Activated CD8-positive, alpha-beta memory T cell treated with anti-CD3 and anti-CD28 coated beads, Interleukin-2, amount 50 U/mL, for 48 hours (primary cell): ENCODE results near the gene SSTR5.

Experiments
- DNase-seq: peaks from one replicate; pipeline ENCODE4 v3.0.0-alpha.2; 2020

Gene SSTR5

DNA sequence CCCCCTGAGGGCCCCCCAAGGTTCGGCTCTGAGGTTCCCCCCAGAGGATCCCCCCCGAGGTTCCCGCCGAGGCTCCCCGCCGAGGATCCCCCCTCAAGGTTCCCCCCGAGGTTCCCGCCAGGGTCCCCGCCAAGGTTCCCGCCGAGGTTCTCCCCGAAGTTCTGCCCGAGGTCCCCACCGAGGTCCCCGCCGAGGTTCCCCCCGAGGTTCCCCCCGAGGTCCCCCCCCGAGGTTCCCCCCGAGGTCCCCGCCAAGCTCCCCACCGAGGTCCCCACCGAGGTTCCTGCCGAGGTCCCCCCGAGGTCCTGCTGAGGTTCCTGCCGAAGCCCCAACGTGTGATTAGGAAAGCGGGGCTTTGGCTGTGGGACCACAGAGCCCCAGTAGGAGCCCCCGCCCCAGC lies 32.2 kb upstream of the SSTR5 start:
- DNase-seq: no peak

DNA sequence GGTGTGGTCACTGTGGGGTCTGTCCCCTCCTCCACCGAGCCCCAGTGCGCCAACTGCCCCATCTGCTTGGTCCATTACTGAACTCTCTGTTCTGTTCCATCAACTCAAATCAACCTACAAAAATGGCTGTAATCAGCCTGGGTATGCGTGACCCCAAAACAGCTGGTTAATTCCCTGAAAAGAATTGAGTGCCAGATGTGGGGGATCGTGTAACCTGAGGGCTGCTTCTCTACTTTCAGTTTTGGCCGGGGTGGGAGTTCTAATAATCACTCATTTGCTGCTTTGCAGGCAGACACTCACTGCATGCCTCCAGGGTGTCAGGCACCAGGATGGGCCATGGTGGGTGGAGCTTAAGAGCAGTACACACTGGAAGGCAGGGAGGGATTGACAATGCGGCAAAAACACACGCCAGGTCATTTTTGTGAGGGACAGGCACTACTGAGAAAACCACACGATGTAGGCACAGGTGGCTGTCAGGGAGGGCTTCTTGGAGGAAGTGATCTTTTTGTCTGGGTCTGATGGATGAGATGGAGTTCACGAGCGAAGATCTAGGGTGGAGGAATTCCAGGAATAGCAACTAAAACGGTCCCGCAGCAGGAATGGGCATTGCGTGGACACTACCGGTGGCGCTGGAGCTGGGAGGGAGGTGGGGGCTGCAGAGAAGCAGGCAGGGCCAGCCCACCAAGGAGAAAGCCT lies 30.4 kb upstream of the SSTR5 start:
- no peak for DNase-seq

DNA sequence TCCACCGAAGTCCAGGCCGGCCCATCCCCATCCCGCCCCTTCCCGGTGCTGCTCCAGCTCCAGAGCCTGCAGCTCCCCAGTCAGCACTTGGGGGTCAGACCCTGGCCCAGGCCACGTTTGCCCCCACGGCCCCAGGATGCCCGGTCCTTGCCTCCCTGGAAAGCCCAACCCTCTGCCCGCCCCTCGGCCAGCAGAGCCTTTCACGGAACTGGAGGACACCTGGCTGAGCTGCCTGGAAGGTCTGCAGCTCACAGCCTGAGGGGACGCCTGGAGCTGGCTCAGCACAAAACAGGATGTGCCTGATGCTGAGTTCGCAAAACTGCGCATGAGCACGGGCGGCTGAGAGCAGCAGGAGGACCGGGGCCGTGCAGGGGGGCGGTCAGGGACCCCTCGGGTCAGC lies 29.7 kb upstream of the SSTR5 start:
- no peak for DNase-seq

DNA sequence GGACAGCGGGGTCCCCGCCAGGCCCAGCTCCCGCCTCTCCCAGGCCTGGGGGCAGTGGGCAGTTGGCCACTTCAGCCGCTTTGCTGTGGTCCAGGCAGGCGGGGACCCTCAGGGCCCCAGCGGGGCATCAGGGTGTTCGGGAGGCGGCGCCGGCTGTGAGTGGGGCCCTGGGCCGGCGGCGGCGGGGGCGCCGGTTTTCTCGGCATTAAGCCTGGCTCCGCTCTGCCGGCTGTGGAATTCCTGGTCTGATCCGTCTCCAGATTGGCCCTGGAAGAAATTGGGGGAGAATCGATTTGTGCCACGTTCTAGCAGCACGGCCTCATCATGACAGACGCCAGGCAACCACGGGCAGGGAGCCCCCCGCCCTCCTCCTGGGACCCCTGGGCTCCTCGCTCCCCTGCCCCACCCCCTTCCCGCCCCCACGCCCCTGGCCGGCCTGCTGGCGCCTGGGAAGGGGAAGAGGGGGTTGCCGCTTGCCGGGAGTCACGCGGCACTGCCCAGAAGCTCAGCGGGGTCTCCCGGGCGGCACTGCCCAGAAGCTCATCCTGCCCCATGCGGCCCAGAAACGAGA lies 28.6 kb upstream of the SSTR5 start:
- no peak for DNase-seq

DNA sequence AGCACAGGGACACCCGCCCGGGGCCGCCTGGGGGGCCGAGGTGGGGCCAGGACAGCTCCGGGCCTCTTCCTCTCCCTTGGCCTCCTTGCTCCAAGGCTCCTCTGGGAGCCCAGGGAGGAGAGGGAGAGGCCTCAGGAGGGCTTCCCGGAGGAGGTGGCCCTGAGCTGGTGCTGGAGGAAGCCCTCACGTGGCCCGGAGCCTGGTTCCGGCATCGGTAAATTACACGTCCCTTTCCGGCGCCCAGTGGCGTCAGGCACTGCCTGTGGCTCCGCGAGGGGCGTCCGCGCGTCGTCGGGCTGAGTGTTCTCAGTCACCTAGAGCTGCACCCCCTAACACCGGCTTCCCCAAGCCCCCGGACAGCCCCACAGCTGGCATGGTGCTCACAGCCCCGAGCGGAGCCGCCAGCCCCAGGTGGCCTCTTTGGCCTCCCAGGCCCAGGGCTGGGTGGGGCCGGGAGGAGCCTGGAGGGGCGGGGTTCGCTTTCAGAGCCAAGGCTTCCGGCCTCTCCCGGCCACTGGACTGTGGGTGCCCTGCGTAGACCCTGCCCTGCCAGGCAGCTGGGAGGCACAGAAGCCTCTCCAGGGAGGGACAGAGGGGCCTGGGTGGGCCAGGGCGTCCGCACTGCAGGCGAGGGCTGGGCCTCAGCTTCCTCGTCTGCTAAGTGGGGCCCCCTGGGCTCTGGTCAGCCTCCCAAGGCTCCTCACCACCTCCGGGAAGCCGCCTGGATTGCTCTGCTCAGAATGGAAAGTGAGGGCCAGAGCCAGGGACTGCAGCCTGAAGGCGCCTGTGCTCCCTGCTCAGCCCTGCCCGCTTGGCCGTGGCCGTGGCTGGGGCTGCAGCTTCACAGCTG lies 27.9 kb upstream of the SSTR5 start:
- DNase-seq: no peak

DNA sequence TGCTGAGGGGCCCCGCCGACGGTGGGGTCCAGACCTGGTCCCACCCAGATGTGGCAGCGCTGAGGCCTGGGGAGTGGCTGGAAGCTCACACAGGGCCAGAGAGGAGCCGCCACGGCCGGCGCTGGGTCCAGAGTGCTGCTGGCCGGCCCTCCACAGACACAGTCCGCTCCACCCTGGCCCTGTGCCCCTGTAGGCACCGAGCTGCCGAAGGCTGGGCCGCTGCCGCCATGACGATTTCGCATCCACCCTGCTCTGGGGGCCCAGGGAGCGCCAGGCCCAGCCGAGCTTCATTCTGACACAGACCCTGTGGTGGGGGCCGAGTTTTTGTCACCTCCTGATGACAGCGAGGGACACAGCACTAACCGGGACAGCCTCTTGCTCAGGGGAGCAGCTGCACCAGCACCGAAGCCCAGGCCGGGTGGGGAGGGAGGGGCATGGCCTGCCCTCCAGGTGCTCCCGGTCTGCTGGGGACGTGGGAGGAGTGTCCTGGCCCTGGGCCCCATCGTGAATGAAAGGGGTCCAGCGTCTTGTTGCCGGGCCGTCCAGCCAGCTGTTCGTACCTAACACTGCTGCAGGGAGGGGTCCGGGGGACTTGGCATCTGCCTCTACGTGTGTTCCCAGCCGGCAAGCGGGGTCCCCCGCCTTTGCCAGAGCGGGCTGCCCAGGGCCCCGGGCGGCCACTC lies 27.1 kb upstream of the SSTR5 start:
- DNase-seq: no peak

DNA sequence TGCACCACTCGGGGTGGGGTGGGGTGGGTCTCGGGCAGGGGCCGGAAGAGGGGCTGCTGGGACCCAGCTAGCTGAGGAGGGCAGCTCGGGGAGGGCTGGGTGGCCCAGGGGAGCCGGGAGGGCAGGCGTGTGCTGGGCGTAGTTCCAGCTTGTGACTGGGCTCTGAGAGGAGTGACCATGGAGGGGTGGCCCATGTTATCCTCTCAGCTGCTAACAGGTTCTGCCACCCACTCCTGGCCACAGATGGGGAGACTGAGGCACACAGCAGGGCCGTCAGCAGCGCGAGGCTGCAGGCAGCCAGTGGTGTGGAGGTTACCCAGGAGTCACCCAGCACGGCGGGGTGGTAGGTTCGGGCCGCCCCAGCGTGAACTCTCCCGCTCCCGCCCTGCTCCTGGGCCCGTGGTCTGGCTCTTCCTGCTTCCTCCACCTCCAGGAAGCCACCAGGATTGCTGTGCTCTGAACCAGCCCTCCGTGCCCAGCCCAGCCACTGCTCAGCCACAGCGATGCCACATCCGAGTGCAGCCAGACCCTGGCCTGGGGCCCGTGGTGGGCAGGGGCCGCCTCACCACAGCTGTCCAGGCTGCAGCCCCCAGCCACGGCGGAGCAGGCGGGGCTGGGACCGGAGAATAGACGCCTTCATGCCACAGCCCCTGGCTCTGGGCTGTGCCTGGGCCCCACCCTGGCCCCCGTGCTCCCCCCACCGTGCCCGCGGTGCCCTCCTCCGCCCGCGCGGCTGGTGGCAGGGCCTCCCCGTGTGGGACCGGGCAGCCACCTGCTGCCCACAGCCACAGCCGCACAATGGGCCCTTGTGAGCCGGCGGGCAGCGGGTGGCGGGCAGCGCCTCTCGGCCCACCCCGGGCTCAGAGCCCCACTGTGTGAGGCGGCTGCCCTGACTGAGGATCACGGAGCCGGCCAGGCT lies 26.3 kb upstream of the SSTR5 start:
- no peak for DNase-seq

DNA sequence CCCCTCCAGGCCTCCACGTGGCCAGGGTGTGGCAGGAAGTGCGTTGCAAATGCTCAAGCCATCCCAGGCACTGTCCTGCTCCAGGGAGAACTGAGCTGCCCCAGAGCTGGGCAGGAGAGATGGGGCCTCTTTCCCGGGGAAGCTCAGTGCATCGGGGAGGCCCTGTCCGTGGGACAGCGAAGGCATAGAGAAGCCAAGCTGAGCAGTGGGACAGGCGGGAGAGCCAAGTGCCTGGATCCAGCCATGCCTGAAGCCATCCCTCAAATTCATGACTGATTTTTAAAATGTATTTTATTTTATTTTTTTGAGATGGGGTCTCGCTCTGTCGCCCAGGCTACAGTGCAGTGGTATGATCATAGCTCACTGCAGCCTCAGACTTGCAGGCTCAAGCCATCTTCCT lies 25.4 kb upstream of the SSTR5 start:
- DNase-seq: no peak

DNA sequence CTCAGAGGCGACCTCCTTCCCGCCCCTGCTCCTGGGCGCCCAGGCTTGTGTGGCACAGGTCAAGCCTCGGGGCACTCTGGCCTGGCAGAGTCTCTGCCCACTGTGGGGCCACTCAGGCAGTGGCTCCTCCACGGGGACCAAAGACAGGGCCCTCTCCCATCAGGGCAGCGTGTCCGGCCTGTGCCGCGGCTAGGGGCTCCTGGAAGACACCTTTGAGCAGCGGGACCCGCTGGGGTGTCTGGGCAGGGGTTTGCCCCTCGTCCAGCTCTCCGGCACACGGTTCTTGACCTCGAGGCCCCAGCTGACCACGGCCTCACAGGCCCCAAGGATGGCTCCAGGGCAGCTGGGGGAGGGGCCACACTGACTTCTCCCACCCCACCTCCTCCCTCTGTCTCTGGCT lies 24.7 kb upstream of the SSTR5 start:
- DNase-seq: no peak

DNA sequence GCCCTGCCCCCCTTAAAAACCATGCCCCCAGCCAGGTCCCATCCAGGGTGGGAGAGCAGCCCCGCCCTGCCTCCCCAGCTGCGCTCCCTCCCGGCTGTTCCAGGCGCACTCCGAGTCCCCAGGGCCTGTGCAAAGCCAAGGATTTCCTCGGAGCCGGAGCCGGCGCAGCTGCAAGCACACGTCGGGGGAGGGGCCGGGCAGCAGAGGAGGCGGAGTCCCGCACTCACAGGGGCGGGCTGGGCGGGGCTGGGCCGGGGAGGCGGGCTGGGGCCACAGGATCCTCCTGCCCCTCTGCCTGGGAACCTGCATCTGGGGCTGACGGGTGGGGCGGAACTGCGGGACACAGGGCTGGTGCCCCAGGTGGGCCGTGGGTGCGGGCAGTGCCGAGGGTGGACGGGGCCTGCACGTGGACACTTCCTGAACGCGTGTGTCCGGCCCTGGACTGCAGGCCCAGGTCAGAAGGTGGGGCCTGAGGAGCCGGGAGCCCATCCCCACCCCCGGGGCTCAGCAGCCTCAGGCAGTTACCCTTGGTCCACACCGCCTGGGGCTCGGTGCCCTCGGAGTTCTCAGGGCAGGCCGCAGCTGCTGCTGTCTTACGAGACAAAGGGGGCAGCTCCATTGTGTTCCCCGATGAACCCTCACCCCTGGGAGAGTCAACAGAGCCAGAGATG lies 24.0 kb upstream of the SSTR5 start:
- DNase-seq: no peak

DNA sequence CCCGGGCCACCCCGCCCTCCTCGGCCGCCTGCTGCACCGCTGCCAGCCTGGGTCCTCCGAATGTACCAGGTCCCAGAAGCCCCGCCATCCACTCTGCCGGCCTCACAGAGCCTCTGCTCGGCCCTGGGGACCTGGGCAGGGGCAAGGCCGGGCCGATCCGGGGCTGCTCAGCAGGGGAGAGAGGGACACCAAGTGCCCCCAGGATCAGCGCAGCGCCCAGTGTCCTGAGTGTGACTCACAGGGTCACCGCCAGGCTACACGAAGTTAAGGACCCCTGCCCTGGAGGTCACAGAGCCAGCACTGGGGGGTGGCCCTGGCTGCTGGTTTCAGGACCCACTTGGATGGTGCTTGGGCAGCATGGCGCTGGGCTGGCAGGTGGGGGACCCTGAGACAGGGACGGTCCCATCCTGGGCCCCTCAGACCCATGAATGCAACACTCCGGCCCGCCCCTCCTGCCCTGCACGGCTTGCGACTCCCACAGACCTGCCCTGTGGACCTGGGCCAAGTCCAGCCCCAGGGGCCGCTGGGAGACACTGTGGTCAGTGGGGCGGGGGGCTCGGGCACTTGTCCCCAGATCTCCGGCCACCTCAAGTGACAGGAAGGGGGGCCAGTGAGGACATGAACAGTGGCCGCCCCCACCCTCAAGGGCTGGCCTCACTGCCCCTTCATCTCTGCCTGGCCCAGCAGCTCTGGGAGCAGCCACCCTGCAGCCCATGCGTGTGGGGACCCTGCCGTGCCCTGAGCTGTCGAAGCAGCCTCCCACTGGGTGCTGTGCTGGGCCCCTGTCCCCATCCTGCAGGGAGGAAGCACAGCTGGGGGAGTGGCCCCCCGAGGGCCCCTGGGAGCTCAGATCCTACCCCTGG lies 23.2 kb upstream of the SSTR5 start:
- no peak for DNase-seq

DNA sequence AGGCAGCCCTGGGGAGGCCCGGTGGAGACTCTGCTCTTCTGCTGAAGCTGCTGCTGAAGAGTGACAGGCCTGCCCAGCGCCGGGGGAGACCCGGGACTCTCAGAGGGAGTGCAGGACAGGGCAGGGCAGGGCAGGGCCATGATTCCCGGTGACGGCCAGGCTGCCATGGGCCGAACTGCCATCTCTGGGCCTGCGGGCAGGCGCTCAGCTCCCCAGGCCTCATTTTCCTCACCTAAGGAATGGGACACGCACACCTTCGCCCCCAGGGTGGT lies 22.6 kb upstream of the SSTR5 start:
- DNase-seq: no peak

DNA sequence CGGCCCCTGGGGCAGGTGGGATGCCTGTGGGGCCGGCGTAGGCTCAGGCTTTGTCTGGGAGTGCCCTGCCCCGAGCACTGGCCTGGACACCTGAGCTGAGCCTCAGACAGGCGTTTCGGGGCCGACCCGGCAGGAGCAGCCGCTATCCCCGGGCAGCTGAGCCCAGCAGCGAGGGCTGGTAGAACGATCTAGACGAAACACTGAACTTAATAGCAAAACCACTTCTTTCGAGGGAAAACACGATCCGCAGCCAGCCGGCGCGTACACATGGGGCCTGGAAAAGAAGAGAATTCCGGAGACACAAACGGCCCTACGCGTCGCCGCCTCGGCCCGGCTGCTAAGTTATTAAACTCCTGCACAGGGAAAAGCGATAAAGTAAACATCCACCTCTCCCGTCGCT lies 22.0 kb upstream of the SSTR5 start:
- no peak for DNase-seq

DNA sequence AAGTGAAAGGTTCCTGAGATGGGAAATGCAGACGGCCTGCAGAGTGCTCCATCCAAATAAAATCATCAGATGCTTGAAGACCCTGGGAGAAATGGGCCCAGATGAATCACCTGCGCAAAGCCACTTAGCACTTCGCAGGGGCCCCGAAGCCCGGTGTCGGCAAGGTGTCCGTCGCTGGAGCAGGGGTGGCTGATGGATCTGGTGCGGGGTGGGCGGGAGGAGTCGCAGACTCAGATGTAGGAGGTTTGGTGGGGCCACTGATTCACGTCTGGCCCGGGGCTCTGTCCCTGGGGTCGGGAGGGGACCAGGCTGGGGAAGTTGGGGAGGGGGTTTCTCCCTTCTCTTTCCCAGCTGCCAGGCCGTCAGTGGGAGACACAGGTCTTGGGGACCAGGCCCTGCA lies 21.6 kb upstream of the SSTR5 start:
- no peak for DNase-seq

DNA sequence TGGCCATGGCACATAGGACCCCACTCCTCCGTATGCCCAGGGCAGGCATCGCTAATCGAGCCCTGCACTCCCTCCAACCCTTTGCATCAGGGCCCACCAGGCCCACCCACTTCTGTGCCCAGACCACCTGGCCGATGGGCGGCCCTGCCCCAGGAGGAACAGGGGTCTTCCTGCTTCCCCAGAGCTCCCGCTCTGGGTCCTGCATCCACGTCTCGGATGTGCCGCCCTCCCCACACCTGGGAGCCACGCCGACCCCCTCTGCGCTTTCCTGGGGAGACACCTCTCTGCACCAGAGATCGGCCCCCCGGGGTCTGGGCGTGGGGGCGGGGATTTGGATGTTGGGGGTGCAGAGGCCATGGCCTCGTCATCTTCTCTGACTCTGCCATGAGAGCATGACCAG lies 21.1 kb upstream of the SSTR5 start:
- no peak for DNase-seq

DNA sequence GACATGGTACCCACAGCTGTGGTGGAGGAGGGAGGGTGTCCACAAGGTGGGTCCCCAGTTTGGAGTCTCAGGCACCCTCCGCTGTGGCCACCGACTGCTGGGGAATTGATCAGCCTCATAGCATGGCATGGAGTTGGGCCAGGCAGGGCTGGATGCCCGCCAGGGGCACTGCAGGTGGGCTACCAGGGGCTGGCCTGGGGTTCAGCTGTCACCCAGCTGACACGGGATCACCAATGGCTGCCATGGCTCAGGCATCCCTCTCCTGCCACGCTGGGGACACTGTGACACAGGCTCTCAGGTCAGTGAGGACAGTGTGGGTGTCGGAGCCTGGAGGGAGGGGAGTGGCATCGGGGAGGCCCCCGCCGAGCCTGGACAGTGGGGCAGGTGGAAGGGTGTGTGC lies 19.8 kb upstream of the SSTR5 start:
- DNase-seq: no peak

DNA sequence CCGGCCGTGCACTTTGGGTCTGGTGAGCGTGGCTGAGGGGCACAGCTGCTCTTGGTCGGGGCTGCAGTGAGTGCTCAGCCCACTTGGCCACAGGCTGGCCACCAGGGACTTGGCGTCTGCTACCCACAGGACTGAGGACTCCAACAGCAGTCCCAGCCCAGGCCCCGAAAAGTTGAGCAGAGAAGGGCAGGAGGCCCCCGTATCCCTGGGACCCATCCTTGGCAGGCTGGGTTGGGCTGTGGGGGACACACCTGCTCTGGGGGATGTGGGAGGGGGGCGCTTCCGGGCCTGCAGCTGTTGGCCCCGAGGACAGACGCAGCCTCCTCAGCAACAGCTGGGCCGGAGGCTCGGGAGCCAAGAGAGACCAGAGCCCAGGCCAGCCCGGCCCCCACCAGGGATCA lies 19.4 kb upstream of the SSTR5 start:
- DNase-seq: no peak

DNA sequence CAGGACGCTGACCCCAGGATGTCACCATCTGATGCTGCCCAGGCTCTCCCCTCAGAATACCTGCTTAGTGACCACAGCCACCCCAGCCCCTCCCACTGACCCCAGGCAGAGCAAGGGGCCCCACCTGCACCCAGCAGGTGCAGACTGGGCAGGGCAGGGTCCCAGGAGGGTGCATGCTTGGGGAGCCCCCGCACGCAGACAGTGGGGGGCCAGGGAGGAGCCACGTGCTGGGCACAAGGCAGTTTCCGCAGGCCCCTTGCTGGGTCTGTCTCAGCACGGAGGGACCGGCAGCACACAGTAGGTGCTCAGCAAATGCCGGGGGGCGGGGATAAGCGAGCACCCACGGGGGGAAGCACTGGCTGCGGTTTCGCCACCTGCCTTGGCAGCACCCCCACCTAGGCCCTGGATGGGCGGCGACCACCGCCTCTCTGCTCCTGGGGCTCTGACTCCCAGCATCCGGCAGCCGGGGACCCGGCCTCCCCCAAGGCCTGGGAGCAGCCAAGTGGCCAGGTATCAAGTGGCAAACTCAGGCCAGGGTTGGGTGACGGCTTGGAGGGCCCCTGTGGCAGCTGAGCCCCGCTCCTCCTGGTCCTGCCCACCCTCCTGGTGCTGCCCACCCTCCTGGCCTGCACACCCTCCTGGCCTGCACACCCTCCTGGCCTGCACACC lies 18.7 kb upstream of the SSTR5 start:
- DNase-seq: no peak

DNA sequence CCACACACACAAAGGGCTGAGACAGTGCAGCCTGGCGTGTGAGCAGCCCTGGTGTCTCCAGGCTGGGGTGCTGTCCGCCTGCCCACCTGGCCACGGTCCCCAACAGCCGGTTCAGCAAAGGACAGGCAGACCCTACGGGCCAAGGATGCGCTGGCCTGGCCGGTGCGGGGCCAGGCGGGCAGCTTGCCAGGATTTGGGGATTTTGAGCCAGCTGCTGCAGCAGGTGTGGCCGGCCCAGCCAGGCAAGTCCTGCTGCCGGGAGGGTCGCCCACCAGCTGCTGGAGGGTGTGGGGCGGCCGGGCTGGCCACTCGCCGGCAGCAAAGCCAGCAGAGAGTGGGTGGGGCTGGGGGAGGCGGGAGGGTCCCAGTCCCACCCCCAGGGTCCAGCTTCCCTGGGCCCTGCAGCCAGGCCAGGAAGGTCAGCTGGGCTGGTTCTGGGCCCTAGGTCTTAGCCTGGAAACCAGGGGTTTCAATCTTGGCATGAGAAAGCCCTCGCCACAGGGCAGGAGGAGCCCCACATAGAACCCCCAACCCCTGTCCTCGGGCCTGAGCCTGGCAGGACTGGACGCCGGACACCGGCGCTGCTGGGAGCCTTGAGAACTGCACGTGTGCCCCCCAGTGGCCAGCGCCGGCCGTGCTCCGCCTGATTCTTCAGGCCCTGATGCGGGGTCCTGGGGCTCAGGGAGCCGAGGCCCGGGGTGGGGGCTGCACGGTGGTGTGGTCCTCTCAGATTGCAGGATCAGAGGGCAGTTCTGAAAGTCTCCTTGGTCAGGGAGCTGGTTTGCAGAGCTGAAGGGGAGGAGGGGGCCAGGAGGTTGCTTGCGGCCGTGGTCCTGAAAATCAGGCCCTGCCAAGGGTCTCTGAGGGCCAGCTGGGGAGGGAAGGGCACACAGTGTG lies 17.6 kb upstream of the SSTR5 start:
- peak; percentile 76 for DNase-seq

DNA sequence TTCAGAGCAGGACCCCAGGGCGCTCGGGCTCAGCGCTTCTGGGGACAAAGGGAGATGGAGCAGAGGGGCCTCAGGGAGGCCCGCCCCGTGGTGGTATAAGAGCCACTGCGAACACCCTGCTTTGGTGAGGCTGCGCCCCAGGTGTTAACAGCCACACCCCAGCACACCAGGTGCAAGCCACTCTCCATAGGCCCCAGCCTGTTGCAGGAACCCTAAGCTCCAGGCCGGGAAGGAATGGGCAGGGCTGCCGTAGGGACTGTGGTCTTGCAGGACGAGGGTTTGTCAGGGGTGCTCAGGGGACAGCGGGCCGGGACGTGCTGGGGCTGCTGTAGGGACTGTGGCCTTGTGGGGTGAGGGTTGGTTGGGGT lies 17.0 kb upstream of the SSTR5 start:
- DNase-seq: no peak
